ENCODE results near the gene OR5H14. TPM values are rescaled to one million over a fixed set of nuclear protein-coding genes. Genes with fewer than 3 reads are reported as not detected.
"Not testable (repeated sequence)": the region's sequence is repeated elsewhere in the genome, so short reads cannot be mapped to it uniquely, and the experiment has no call there.

Gene OR5H14
- total and polyA plus RNA-seq, 10 of the 15 experiments (the other 5 are each of a cell fraction or from before 2014, with no cell fraction given), result not detected

DNA sequence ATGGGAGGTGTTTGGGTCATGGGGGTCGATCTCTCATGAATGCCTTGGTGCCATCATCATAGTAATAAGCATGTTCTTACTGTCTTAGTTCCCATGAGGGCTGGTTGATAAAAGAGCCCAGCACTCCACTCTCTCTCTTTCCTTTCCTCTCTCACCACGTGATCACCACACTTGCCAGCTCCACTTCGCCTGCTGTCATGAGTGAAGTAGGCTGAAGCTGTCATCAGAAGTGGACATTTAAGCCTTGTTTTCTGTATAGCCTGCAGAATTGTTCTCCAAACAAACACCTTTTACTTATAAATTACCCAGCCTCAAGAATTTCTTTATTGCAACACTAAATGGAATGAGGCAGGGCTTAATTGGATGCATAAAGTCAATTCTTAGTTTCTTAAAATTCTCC lies 10.6 kb upstream of the OR5H14 start (continued):
- TF ChIP-seq KAT2A (conservative IDR thresholded peaks at IDR 0.05; ENCODE audit: control insufficient read depth, low read depth, low read length), result no peak
- TF ChIP-seq, protein P1, sequence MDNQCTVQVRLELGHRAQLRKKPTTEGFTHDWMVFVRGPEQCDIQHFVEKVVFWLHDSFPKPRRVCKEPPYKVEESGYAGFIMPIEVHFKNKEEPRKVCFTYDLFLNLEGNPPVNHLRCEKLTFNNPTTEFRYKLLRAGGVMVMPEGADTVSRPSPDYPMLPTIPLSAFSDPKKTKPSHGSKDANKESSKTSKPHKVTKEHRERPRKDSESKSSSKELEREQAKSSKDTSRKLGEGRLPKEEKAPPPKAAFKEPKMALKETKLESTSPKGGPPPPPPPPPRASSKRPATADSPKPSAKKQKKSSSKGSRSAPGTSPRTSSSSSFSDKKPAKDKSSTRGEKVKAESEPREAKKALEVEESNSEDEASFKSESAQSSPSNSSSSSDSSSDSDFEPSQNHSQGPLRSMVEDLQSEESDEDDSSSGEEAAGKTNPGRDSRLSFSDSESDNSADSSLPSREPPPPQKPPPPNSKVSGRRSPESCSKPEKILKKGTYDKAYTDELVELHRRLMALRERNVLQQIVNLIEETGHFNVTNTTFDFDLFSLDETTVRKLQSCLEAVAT (IDR thresholded peaks at IDR 0.05), result no peak
- TF ChIP-seq HDAC2 (IDR thresholded peaks at IDR 0.05), result no peak
- no peak for TF ChIP-seq CBFB (IDR thresholded peaks at IDR 0.05; ENCODE audit: low read depth)
- TF ChIP-seq RAD51 (IDR thresholded peaks at IDR 0.05), result no peak
- no peak for TF ChIP-seq SREBF2 (IDR thresholded peaks at IDR 0.05; ENCODE audit: low read length)
- no peak for TF ChIP-seq MYC (IDR thresholded peaks at IDR 0.05; ENCODE audit: insufficient read depth, insufficient read length, insufficient replicate concordance, low read length, severe bottlenecking)
- TF ChIP-seq IRF4 (IDR thresholded peaks at IDR 0.05; ENCODE audit: low read depth, low read length), result no peak
- no peak for TF ChIP-seq CHD2 (IDR thresholded peaks at IDR 0.05; ENCODE audit: borderline replicate concordance, low read depth, low read length)
- TF ChIP-seq POLR2AphosphoS5 (IDR thresholded peaks at IDR 0.05; ENCODE audit: low read length), result no peak
- TF ChIP-seq, protein P2, sequence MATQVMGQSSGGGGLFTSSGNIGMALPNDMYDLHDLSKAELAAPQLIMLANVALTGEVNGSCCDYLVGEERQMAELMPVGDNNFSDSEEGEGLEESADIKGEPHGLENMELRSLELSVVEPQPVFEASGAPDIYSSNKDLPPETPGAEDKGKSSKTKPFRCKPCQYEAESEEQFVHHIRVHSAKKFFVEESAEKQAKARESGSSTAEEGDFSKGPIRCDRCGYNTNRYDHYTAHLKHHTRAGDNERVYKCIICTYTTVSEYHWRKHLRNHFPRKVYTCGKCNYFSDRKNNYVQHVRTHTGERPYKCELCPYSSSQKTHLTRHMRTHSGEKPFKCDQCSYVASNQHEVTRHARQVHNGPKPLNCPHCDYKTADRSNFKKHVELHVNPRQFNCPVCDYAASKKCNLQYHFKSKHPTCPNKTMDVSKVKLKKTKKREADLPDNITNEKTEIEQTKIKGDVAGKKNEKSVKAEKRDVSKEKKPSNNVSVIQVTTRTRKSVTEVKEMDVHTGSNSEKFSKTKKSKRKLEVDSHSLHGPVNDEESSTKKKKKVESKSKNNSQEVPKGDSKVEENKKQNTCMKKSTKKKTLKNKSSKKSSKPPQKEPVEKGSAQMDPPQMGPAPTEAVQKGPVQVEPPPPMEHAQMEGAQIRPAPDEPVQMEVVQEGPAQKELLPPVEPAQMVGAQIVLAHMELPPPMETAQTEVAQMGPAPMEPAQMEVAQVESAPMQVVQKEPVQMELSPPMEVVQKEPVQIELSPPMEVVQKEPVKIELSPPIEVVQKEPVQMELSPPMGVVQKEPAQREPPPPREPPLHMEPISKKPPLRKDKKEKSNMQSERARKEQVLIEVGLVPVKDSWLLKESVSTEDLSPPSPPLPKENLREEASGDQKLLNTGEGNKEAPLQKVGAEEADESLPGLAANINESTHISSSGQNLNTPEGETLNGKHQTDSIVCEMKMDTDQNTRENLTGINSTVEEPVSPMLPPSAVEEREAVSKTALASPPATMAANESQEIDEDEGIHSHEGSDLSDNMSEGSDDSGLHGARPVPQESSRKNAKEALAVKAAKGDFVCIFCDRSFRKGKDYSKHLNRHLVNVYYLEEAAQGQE (IDR thresholded peaks at IDR 0.05; ENCODE audit: low read depth, low read length), result no peak

DNA sequence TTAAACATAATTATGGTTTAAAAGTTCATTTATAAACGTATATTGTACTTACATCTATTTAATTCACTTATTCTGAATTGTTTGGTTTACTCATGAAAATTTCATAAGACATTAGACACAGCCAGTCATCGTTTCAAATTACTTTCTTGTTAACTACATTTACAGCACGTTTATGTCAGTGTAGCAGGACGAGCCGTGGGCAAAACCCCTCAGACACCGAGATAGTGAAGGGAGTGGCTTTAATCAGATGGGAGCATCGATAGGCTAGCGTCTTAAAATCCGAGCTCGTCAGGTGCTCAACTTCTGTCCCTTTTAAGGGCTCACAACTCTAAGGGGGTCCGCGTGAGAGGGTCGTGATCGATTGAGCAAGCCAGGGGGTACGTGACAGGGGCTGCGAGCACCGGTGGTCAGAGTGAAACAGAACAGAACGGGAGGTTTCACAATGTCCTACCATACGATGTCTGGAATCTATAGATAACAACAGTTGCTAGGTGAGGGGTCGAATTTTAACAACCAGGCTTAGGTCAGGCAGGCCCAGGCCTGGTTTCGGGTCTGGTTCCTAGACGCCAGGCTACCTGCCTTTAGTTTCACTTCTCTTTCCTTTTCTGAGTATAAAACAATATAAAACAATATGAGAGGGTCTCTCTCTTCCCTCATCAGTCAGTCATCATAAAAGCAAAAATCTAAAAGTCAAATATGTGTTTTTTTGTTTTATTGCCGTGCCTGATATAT lies 9.3 kb upstream of the OR5H14 start:
- DNase-seq (ENCODE audit: low read depth, low spot score); SMC1A ChIA-PET (ENCODE audit: uncharacterized antibody, unreplicated experiment); H3K27ac ChIP-seq (ENCODE audit: control insufficient read depth, insufficient read depth); BruUV-seq (replicated peaks); RAD21 ChIA-PET (ENCODE audit: unreplicated experiment); H3K4me3 ChIP-seq; H3K9me3 ChIP-seq (replicated peaks; ENCODE audit: control insufficient read depth, insufficient read depth, low read length); FAIRE-seq; in situ Hi-C loops (cut with MboI); H3K36me3 ChIP-seq (ENCODE audit: control insufficient read depth in 2 of 2, insufficient read depth in 2 of 2, low read length in 1 of 2); intact Hi-C loops (cut with micrococcal nuclease; ENCODE audit: unreplicated experiment); H3K27me3 ChIP-seq (replicated peaks in 1 of 2; ENCODE audit: control insufficient read depth in 2 of 2, insufficient read depth in 2 of 2, low read length in 1 of 2); H3K4me1 ChIP-seq (ENCODE audit: control insufficient read depth, insufficient read depth, low read length); H2AFZ ChIP-seq (ENCODE audit: control insufficient read depth, low read depth, low read length); ATAC-seq; CTCF ChIA-PET; H3K9ac ChIP-seq (ENCODE audit: control insufficient read depth, insufficient read depth, low read length); H3K4me2 ChIP-seq (ENCODE audit: control insufficient read depth, insufficient read depth); H3K79me2 ChIP-seq (ENCODE audit: control insufficient read depth, insufficient read depth, low read length); H4K20me1 ChIP-seq (ENCODE audit: control insufficient read depth, insufficient read depth); POLR2A ChIA-PET: not testable (repeated sequence)
- 43% methylated on average over 23 of the region's 23 CpGs for WGBS (ENCODE audit: insufficient coverage, insufficient replicate concordance, low lambda C conversion rate, missing lambda C conversion rate)

Measured in GM12878 (cell line).